Natural killer cell treated with Interleukin-12 subunit alpha and Interleukin-12 subunit beta and Interleukin-15 and Interleukin-18, amount 100 ng/mL, for 72 hours (primary cell): ENCODE results near the gene BIRC5. TPM values are rescaled to one million over a fixed set of nuclear protein-coding genes. Genes with fewer than 3 reads are reported as not detected.
A peak's percentile ranks its signal among the peaks of the same experiment; 100 is the strongest.

ENCODE experiments used
- ATAC-seq, 2 donors: fragments of 150-1000 bp; cut with Tn5 transposase in 1 of 2; sonication (Bioruptor Pico), chemical (Tn5 transposase) in 1 of 2; 2 replicates each; pipeline ENCODE4 v1.10.0; 2021
- DNase-seq: peaks from one replicate; pipeline ENCODE4 v3.0.0; 2022; ENCODE audit warnings: low spot score
- H3K27ac Mint-ChIP-seq, 2 donors: 1 replicate in 1 of 2; 2 replicates in 1 of 2; pipeline ENCODE4 v1.8.0; 2022; ENCODE audit warnings: mixed read lengths in 2 of 2, mild to moderate bottlenecking in 1 of 2, moderate library complexity in 1 of 2
- H3K27me3 Mint-ChIP-seq, 2 donors: 1 replicate in 1 of 2; 2 replicates in 1 of 2; pipeline ENCODE4 v1.8.0; 2022; ENCODE audit warnings: mixed read lengths in 2 of 2
- H3K36me3 Mint-ChIP-seq: one replicate; pipeline ENCODE4 v1.8.0; 2022; ENCODE audit warnings: mixed read lengths
- H3K4me1 Mint-ChIP-seq, 2 donors: 1 replicate in 1 of 2; 2 replicates in 1 of 2; pipeline ENCODE4 v1.8.0; 2022; ENCODE audit warnings: low read depth in 2 of 2, mixed read lengths in 2 of 2, mild to moderate bottlenecking in 1 of 2
- H3K4me3 Mint-ChIP-seq: one replicate; pipeline ENCODE4 v1.8.0; 2022; ENCODE audit warnings: mixed read lengths
- H3K9me3 Mint-ChIP-seq: 2 replicates; pipeline ENCODE4 v1.8.0; 2022; ENCODE audit warnings: mixed read lengths
- total RNA-seq, 2 donors: library from RNA; stranded (reverse); gene quantifications; one replicate each; pipeline ENCODE4 v1.2.3, GENCODE V29; 2022

The BIRC5 gene
- total RNA-seq, 2 donors from 2014 or later = 42.4 to 100 TPM

DNA sequence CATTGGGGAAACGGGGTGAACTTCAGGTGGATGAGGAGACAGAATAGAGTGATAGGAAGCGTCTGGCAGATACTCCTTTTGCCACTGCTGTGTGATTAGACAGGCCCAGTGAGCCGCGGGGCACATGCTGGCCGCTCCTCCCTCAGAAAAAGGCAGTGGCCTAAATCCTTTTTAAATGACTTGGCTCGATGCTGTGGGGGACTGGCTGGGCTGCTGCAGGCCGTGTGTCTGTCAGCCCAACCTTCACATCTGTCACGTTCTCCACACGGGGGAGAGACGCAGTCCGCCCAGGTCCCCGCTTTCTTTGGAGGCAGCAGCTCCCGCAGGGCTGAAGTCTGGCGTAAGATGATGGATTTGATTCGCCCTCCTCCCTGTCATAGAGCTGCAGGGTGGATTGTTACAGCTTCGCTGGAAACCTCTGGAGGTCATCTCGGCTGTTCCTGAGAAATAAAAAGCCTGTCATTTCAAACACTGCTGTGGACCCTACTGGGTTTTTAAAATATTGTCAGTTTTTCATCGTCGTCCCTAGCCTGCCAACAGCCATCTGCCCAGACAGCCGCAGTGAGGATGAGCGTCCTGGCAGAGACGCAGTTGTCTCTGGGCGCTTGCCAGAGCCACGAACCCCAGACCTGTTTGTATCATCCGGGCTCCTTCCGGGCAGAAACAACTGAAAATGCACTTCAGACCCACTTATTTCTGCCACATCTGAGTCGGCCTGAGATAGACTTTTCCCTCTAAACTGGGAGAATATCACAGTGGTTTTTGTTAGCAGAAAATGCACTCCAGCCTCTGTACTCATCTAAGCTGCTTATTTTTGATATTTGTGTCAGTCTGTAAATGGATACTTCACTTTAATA, 10.4 kb downstream of the BIRC5 start:
- no peak overlapping the region for H3K27ac Mint-ChIP-seq

DNA sequence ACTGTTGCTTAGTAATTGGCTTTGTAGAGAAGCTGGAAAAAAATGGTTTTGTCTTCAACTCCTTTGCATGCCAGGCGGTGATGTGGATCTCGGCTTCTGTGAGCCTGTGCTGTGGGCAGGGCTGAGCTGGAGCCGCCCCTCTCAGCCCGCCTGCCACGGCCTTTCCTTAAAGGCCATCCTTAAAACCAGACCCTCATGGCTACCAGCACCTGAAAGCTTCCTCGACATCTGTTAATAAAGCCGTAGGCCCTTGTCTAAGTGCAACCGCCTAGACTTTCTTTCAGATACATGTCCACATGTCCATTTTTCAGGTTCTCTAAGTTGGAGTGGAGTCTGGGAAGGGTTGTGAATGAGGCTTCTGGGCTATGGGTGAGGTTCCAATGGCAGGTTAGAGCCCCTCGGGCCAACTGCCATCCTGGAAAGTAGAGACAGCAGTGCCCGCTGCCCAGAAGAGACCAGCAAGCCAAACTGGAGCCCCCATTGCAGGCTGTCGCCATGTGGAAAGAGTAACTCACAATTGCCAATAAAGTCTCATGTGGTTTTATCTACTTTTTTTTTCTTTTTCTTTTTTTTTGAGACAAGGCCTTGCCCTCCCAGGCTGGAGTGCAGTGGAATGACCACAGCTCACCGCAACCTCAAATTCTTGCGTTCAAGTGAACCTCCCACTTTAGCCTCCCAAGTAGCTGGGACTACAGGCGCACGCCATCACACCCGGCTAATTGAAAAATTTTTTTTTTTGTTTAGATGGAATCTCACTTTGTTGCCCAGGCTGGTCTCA, 11.2 kb downstream of the BIRC5 start:
- Mint-ChIP-seq H3K36me3 (no peaks in the 10 kb centered on the region), H3K27ac (no peak overlapping the region), H3K4me1 (no peaks in the 10 kb centered on the region), H3K9me3 (no peaks in the 10 kb centered on the region), H3K4me3 (no peak overlapping the region), H3K27me3 (peaks cover 0 to 6% of the 10 kb centered on the region in 2 donors)
- no peak for DNase-seq
- ATAC-seq = no peak

More for the DNA sequence above, 10.4 kb downstream of the BIRC5 start:
- no peaks in the 10 kb centered on the region for H3K9me3 Mint-ChIP-seq
- H3K36me3 Mint-ChIP-seq = no peaks in the 10 kb centered on the region
- no peak overlapping the region for H3K4me3 Mint-ChIP-seq
- no peak for DNase-seq
- H3K4me1 Mint-ChIP-seq = no peaks in the 10 kb centered on the region
- no peak for ATAC-seq
- H3K27me3 Mint-ChIP-seq = peaks cover 0 to 6% of the 10 kb centered on the region in 2 donors

DNA sequence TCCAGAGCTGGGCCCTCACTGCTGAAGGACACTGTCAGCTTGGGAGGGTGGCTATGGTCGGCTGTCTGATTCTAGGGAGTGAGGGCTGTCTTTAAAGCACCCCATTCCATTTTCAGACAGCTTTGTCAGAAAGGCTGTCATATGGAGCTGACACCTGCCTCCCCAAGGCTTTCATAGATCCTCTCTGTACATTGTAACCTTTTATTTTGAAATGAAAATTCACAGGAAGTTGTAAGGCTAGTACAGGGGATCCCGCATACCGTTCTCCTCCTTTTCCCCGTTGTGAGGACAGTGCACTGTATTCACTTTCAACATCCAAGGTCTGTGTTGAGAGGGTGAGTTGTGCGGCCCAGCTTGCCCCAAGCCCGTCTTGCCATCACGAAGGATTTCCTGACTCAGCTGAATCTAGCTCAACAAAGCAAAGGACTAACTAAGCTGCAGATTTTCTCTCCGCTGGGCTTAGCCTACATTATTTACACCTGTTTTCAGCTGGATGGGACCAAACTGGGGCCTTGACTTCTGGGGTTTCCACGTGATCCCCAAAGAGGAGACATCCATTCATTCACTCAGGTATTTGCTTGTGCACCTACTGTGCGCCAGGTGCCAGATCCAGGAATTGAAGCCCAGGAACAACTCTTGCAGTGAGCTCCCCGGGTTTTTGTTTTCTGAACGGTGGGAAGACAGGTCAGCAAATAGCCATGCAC, 12.2 kb downstream of the BIRC5 start:
- Mint-ChIP-seq H3K36me3 (no peaks in the 10 kb centered on the region), H3K4me1 (no peaks in the 10 kb centered on the region), H3K4me3 (no peak overlapping the region), H3K9me3 (no peaks in the 10 kb centered on the region), H3K27ac (no peak overlapping the region), H3K27me3 (peaks cover 0 to 13% of the 10 kb centered on the region in 2 donors)
- DNase-seq = no peak
- ATAC-seq = no peak

DNA sequence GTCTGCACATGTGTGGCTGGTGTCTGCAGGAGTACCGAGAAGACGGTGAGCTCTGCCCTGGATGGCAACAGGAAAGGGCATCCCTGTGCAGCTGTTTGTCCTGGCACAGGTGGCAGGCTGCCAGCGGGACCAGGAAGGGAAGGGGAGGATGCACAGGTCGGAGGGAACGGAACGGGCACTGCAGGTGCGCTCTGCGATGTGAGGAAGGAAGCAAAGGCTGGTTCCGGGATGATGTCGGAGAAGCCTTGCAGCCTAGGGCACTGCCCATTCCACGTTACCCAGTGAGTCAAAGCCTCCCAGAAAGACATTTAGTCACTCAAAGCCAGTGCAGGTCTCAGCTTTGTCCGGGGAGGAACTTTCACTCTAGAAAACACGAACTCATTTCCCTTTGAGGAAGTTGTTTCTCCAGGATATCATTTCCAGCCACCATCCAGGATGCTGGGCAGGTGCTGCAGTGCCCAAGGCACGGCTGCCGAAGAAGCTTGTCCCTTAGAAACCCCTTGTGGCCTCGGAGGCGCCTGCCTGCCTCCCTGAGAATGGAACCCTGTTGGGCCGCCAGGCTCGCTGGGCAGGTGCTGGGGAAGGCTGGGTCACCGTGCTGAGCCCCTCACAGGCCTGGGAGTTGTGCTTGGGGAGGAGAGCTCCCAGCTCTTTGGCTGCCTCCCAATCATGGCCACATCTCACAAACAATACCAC, 12.9 kb downstream of the BIRC5 start:
- Mint-ChIP-seq H3K27me3 (peaks cover 0 to 13% of the 10 kb centered on the region in 2 donors), H3K4me3 (no peak overlapping the region), H3K9me3 (no peaks in the 10 kb centered on the region), H3K27ac (no peak overlapping the region), H3K36me3 (no peaks in the 10 kb centered on the region), H3K4me1 (no peaks in the 10 kb centered on the region)
- ATAC-seq = no peak
- DNase-seq = no peak

GRCh38 chr17:78227455-78227916, 13.4 kb downstream of the BIRC5 start:
- Mint-ChIP-seq H3K9me3 (no peaks in the 10 kb centered on the region), H3K27me3 (peaks cover 0 to 16% of the 10 kb centered on the region in 2 donors), H3K4me1 (peaks cover 0 to 4% of the 10 kb centered on the region in 2 donors), H3K4me3 (no peak overlapping the region), H3K27ac (no peak overlapping the region), H3K36me3 (no peaks in the 10 kb centered on the region)
- no peak for ATAC-seq
- DNase-seq = no peak

DNA sequence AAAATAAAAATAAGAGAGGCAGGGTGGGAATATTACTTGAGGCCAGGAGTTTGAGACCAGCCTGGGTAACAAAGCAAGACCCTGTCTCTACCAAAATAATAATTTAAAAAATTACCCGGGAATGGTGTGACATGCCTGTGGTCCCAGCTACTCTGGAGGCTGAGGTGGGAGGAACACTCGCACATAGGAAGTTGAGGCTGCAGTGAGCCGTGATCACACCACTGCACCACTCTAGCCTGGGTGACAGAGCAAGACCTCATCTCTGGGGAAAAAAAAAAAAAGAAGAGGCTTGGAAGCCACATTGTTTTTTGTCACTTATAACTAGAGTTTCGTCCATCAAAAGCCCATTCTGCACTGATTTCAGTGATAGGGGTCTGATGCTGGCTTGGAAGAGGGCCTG, 14.1 kb downstream of the BIRC5 start:
- Mint-ChIP-seq H3K4me3 (no peak overlapping the region), H3K27ac (no peak overlapping the region), H3K36me3 (no peaks in the 10 kb centered on the region), H3K4me1 (peaks cover 0 to 6% of the 10 kb centered on the region in 2 donors), H3K9me3 (no peaks in the 10 kb centered on the region), H3K27me3 (peaks cover 0 to 21% of the 10 kb centered on the region in 2 donors)
- ATAC-seq (no peak), DNase-seq (no peak)

GRCh38 chr17:78230252-78230962, 16.4 kb downstream of the BIRC5 start:
- H3K9me3 Mint-ChIP-seq = no peaks in the 10 kb centered on the region
- no peak overlapping the region for H3K27ac Mint-ChIP-seq
- no peak for DNase-seq
- H3K4me1 Mint-ChIP-seq = peaks cover 0 to 6% of the 10 kb centered on the region in 2 donors
- no peak overlapping the region for H3K4me3 Mint-ChIP-seq
- H3K27me3 Mint-ChIP-seq = peaks cover 0 to 21% of the 10 kb centered on the region in 2 donors
- no peaks in the 10 kb centered on the region for H3K36me3 Mint-ChIP-seq
- no peak for ATAC-seq

GRCh38 chr17:78230996-78231935, 17.2 kb downstream of the BIRC5 start, which contains the start of gene TMEM235:
TSS of gene TMEM235 (plus strand) at chr17:78231631. CDS start at chr17:78232024, 393 bp downstream.
- no peaks in the 10 kb centered on the region for H3K36me3 Mint-ChIP-seq
- no peak within 1 kb of the TSS for H3K27ac Mint-ChIP-seq
- no peak within 1 kb of the TSS for H3K4me3 Mint-ChIP-seq
- H3K27me3 Mint-ChIP-seq = peaks cover 0 to 21% of the 10 kb centered on the region in 2 donors
- no peaks in the 10 kb centered on the region for H3K9me3 Mint-ChIP-seq
- peaks cover 0 to 6% of the 10 kb centered on the region in 2 donors for H3K4me1 Mint-ChIP-seq
- ATAC-seq (no peak), DNase-seq (no peak)

DNA sequence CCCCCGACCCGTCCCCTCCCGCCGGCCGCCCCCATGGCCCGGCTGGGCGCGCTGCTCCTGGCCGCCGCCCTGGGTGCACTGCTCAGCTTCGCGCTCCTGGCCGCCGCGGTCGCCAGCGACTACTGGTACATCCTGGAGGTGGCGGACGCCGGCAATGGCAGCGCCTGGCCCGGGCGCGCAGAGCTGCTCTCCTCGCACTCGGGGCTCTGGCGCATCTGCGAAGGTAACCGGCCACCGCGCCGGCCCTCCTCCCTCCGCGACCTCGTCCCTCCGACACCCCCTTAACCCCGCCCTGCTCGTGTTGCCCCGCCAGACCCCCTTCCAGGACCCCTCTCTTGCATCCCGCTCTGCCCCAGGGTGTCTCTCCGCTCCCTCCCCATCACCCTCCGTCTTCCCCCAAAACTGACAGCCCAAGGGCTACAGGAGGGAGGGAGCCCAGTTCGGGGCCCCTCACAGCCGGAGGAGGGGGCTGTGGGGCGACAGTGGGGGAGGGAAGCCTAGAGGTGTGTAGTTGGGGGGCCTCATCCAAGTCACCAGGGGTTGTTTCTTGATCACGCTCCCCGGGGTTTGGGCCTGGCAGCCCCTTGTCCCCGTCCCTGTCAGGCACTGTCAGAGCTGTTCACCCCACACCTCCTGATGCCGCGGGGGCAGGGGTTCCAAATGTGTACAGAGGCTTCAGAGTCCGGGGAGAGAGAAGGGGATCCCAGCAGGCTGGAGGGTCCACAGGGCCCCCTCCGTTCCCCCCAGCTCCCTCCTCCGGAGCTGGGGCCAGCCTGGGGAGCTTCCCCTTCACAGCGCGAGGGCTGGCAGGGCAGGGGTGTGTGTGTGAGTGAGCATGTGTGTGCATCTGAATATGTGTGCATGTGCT, 18.2 kb downstream of the BIRC5 start:
- peaks cover 0 to 19% of the 10 kb centered on the region in 2 donors for H3K27me3 Mint-ChIP-seq
- no peak overlapping the region for H3K4me3 Mint-ChIP-seq
- peaks cover 0 to 6% of the 10 kb centered on the region in 2 donors for H3K4me1 Mint-ChIP-seq
- DNase-seq = no peak
- H3K9me3 Mint-ChIP-seq = no peaks in the 10 kb centered on the region
- no peak overlapping the region for H3K27ac Mint-ChIP-seq
- H3K36me3 Mint-ChIP-seq = no peaks in the 10 kb centered on the region
- ATAC-seq = peak; percentile 56 to 69

GRCh38 chr17:78232859-78233173, 18.8 kb downstream of the BIRC5 start:
- no peak overlapping the region for H3K4me3 Mint-ChIP-seq
- no peak for ATAC-seq
- DNase-seq = no peak
- peaks cover 0 to 6% of the 10 kb centered on the region in 2 donors for H3K4me1 Mint-ChIP-seq
- no peaks in the 10 kb centered on the region for H3K36me3 Mint-ChIP-seq
- no peaks in the 10 kb centered on the region for H3K9me3 Mint-ChIP-seq
- no peak overlapping the region for H3K27ac Mint-ChIP-seq
- peaks cover 0 to 15% of the 10 kb centered on the region in 2 donors for H3K27me3 Mint-ChIP-seq

- Mint-ChIP-seq H3K4me1 (peaks cover 0 to 6% of the 10 kb centered on the region in 2 donors), H3K36me3 (no peaks in the 10 kb centered on the region), H3K27ac (no peak overlapping the region), H3K4me3 (no peak overlapping the region), H3K27me3 (peaks cover 0 to 15% of the 10 kb centered on the region in 2 donors), H3K9me3 (no peaks in the 10 kb centered on the region)
- DNase-seq (no peak), ATAC-seq (no peak)
These were observed 19.6 kb downstream of the BIRC5 start for GRCh38 chr17:78233678-78234077.
